ENCODE results near the gene RAB40B.

RAB40B gene

GRCh38 chr17:82679586-82680465, 18.7 kb downstream of the RAB40B start (continued):
- no peak for TF ChIP-seq CREB5 (CRISPR knock-in tag; IDR thresholded peaks at IDR 0.05; ENCODE audit: low read depth)
- TF ChIP-seq ZC3H10 (CRISPR knock-in tag; IDR thresholded peaks at IDR 0.05): no peak
- no peak for TF ChIP-seq ZNF565 (CRISPR knock-in tag; conservative IDR thresholded peaks at IDR 0.05; ENCODE audit: low read depth)
- TF ChIP-seq ARNTL (CRISPR knock-in tag; IDR thresholded peaks at IDR 0.05; ENCODE audit: borderline replicate concordance, low read depth): no peak
- no peak for TF ChIP-seq PPARA (CRISPR knock-in tag; IDR thresholded peaks at IDR 0.05; ENCODE audit: borderline replicate concordance)

- no peak for ATAC-seq
- no peak for TF ChIP-seq ISL1 (CRISPR knock-in tag; IDR thresholded peaks at IDR 0.05)
- no peak for TF ChIP-seq BACH2 (CRISPR knock-in tag; IDR thresholded peaks at IDR 0.05; ENCODE audit: borderline replicate concordance)
- no peak for TF ChIP-seq PATZ1 (CRISPR knock-in tag; IDR thresholded peaks at IDR 0.05; ENCODE audit: borderline replicate concordance)
- TF ChIP-seq OSR1 (CRISPR knock-in tag; IDR thresholded peaks at IDR 0.05): no peak
Measured at GRCh38 chr17:82678265-82678891, 20.1 kb downstream of the RAB40B start.

- ATAC-seq: no peak
- TF ChIP-seq ZNF70 (CRISPR knock-in tag; IDR thresholded peaks at IDR 0.05): no peak
- TF ChIP-seq CREB5 (CRISPR knock-in tag; IDR thresholded peaks at IDR 0.05; ENCODE audit: low read depth): no peak
- TF ChIP-seq ZFP3 (CRISPR knock-in tag; IDR thresholded peaks at IDR 0.05): no peak
- no peak for TF ChIP-seq ZFP30 (CRISPR knock-in tag; IDR thresholded peaks at IDR 0.05)
- no peak for TF ChIP-seq OSR1 (CRISPR knock-in tag; IDR thresholded peaks at IDR 0.05)
- no peak for TF ChIP-seq TSHZ2 (CRISPR knock-in tag; IDR thresholded peaks at IDR 0.05)
- no peak for TF ChIP-seq SNAI2 (CRISPR knock-in tag; IDR thresholded peaks at IDR 0.05)
- no peak for TF ChIP-seq TOX (CRISPR knock-in tag; IDR thresholded peaks at IDR 0.05; ENCODE audit: borderline replicate concordance)
- no peak for TF ChIP-seq GLIS3 (CRISPR knock-in tag; IDR thresholded peaks at IDR 0.05)
- no peak for TF ChIP-seq TCF4 (CRISPR knock-in tag; IDR thresholded peaks at IDR 0.05; ENCODE audit: borderline replicate concordance)
- no peak for TF ChIP-seq ZC3H10 (CRISPR knock-in tag; IDR thresholded peaks at IDR 0.05)
Measured at GRCh38 chr17:82677353-82677925, 21.1 kb downstream of the RAB40B start.

GRCh38 chr17:82675476-82676245, 22.8 kb downstream of the RAB40B start:
- no peak for ATAC-seq
- TF ChIP-seq CSRNP3 (CRISPR knock-in tag; IDR thresholded peaks at IDR 0.05) (no peak), POU6F1 (CRISPR knock-in tag; IDR thresholded peaks at IDR 0.05; ENCODE audit: borderline replicate concordance, low read depth) (no peak), ESRRG (CRISPR knock-in tag; IDR thresholded peaks at IDR 0.05) (no peak), ISL1 (CRISPR knock-in tag; IDR thresholded peaks at IDR 0.05) (no peak), RARB (CRISPR knock-in tag; IDR thresholded peaks at IDR 0.05) (no peak), BACH2 (CRISPR knock-in tag; IDR thresholded peaks at IDR 0.05; ENCODE audit: borderline replicate concordance) (no peak), GLIS3 (CRISPR knock-in tag; IDR thresholded peaks at IDR 0.05) (no peak), ZNF565 (CRISPR knock-in tag; conservative IDR thresholded peaks at IDR 0.05; ENCODE audit: low read depth) (no peak), PPARA (CRISPR knock-in tag; IDR thresholded peaks at IDR 0.05; ENCODE audit: borderline replicate concordance) (no peak), ZNF70 (CRISPR knock-in tag; IDR thresholded peaks at IDR 0.05) (no peak), ARNTL (CRISPR knock-in tag; IDR thresholded peaks at IDR 0.05; ENCODE audit: borderline replicate concordance, low read depth) (no peak), SNAI2 (CRISPR knock-in tag; IDR thresholded peaks at IDR 0.05) (no peak), CSDC2 (CRISPR knock-in tag; IDR thresholded peaks at IDR 0.05) (no peak)

All from SK-N-SH treated with all-trans-retinoic acid at 6 μM for 48 hours (cell line).